H9 (cell line): ENCODE measurements around the gene DNAJC11. TPM values are rescaled to one million over a fixed set of nuclear protein-coding genes. Genes with fewer than 3 reads are reported as not detected.
"Not testable (repeated sequence)": the region's sequence is repeated elsewhere in the genome, so short reads cannot be mapped to it uniquely, and the experiment has no call there.

ENCODE experiments used
- DNase-seq: peaks from one replicate; pipeline ENCODE4 v3.0.0-alpha.2; 2017
- H2AFZ ChIP-seq: one replicate; pipeline ENCODE4 v1.6.1; 2013; ENCODE audit warnings: mild to moderate bottlenecking, low read length, control low read depth, moderate library complexity
- H2AK5ac ChIP-seq: 2 replicates; pipeline ENCODE4 v1.6.1; 2013; ENCODE audit warnings: low read length, control low read depth, mixed read lengths; ENCODE audit not compliant: insufficient read length
- H2BK120ac ChIP-seq: one replicate; pipeline ENCODE4 v1.6.1; 2013; ENCODE audit warnings: low read depth, mild to moderate bottlenecking, low read length, control low read depth, inconsistent platforms; ENCODE audit not compliant: poor library complexity, severe bottlenecking
- H2BK12ac ChIP-seq: 2 replicates; pipeline ENCODE4 v1.6.1; 2013; ENCODE audit warnings: low read length, control low read depth, mixed read lengths, low read depth; ENCODE audit not compliant: insufficient read length
- H2BK15ac ChIP-seq: 2 replicates; pipeline ENCODE4 v1.6.1; 2013; ENCODE audit warnings: low read depth, low read length, control low read depth
- H2BK20ac ChIP-seq: one replicate; pipeline ENCODE4 v1.6.1; 2013; ENCODE audit warnings: low read depth, mild to moderate bottlenecking, low read length, control low read depth, inconsistent platforms; ENCODE audit not compliant: poor library complexity, severe bottlenecking
- H2BK5ac ChIP-seq: 2 replicates; pipeline ENCODE4 v1.6.1; 2013; ENCODE audit warnings: low read length, control low read depth, mixed read lengths; ENCODE audit not compliant: insufficient read length
- H3K14ac ChIP-seq: 2 replicates; pipeline ENCODE4 v1.6.1; 2013; ENCODE audit warnings: low read length, control low read depth; ENCODE audit not compliant: insufficient read depth
- H3K18ac ChIP-seq: 2 replicates; pipeline ENCODE4 v1.6.1; 2013; ENCODE audit warnings: low read depth, mild to moderate bottlenecking, mixed read lengths, low read length, control low read depth; ENCODE audit not compliant: insufficient read length
- H3K23ac ChIP-seq: 2 replicates; pipeline ENCODE4 v1.6.1; 2013; ENCODE audit warnings: low read length, control low read depth, mixed read lengths, low read depth; ENCODE audit not compliant: insufficient read length
- H3K23me2 ChIP-seq: 2 replicates; pipeline ENCODE4 v1.6.1; 2013; ENCODE audit warnings: low read depth, mild to moderate bottlenecking, mixed read lengths, low read length, control low read depth; ENCODE audit not compliant: insufficient read length, poor library complexity, severe bottlenecking
- H3K27ac ChIP-seq: 2 replicates; pipeline ENCODE4 v1.5.1; 2013; ENCODE audit warnings: low read length, control low read depth, mixed read lengths, low read depth; ENCODE audit not compliant: insufficient read length
- H3K27me3 ChIP-seq: 2 replicates; pipeline ENCODE4 v1.6.1; 2013; ENCODE audit warnings: low read length, control low read depth, inconsistent platforms; ENCODE audit not compliant: insufficient read depth
- H3K4ac ChIP-seq: 2 replicates; pipeline ENCODE4 v1.6.1; 2013; ENCODE audit warnings: low read depth, mild to moderate bottlenecking, control low read depth, inconsistent platforms, low read length, moderate library complexity
- H3K4me1 ChIP-seq: 2 replicates; pipeline ENCODE4 v1.6.1; 2013; ENCODE audit warnings: low read length, control low read depth, inconsistent platforms; ENCODE audit not compliant: insufficient read depth
- H3K4me2 ChIP-seq: 2 replicates; pipeline ENCODE4 v1.6.1; 2013; ENCODE audit warnings: low read length, control low read depth, mixed read lengths; ENCODE audit not compliant: insufficient read length, insufficient read depth
- H3K56ac ChIP-seq: 2 replicates; pipeline ENCODE4 v1.6.1; 2013; ENCODE audit warnings: low read depth, mild to moderate bottlenecking, mixed read lengths, low read length, control low read depth; ENCODE audit not compliant: insufficient read length
- H3K79me1 ChIP-seq: 2 replicates; pipeline ENCODE4 v1.6.1; 2013; ENCODE audit warnings: low read depth, mild to moderate bottlenecking, moderate library complexity, low read length, control low read depth, inconsistent platforms; ENCODE audit not compliant: insufficient read depth, poor library complexity, severe bottlenecking
- H3K79me2 ChIP-seq: 2 replicates; pipeline ENCODE4 v1.6.1; 2013; ENCODE audit warnings: low read length, control low read depth, inconsistent platforms; ENCODE audit not compliant: insufficient read depth
- H3K9ac ChIP-seq: 2 replicates; pipeline ENCODE4 v1.6.1; 2013; ENCODE audit warnings: low read length, control low read depth, mixed read lengths; ENCODE audit not compliant: insufficient read length; ENCODE audit errors: extremely low read depth
- H3K9me3 ChIP-seq: one replicate; pipeline ENCODE4 v1.6.1; 2013; ENCODE audit warnings: low read depth, low read length, inconsistent platforms; ENCODE audit not compliant: control insufficient read depth
- H3T11ph ChIP-seq: one replicate; pipeline ENCODE4 v1.6.1; 2013; ENCODE audit warnings: mild to moderate bottlenecking, low read length, control low read depth, inconsistent platforms
- H4K20me1 ChIP-seq: one replicate; pipeline ENCODE4 v1.6.1; 2013; ENCODE audit not compliant: control insufficient read depth, insufficient read length, insufficient read depth
- H4K5ac ChIP-seq: 2 replicates; pipeline ENCODE4 v1.6.1; 2013; ENCODE audit warnings: low read depth, mild to moderate bottlenecking, mixed read lengths, low read length, control low read depth; ENCODE audit not compliant: insufficient read length
- H4K8ac ChIP-seq: replicated peaks from 2 replicates; pipeline ENCODE4 v1.6.1; 2013; ENCODE audit warnings: low read length, control low read depth, mixed read lengths, low read depth; ENCODE audit not compliant: insufficient read length
- H4K91ac ChIP-seq: 2 replicates; pipeline ENCODE4 v1.6.1; 2013; ENCODE audit warnings: low read depth, mild to moderate bottlenecking, moderate library complexity, mixed read lengths, low read length, control low read depth; ENCODE audit not compliant: insufficient read length
- H3K27ac Mint-ChIP-seq, 3 experiments: 2 replicates in 2 of 3; 3 replicates in 1 of 3; pipeline ENCODE4 v1.8.0; 2020 to 2021; ENCODE audit warnings: mixed read lengths in 3 of 3, mild to moderate bottlenecking in 1 of 3, moderate library complexity in 1 of 3
- H3K27me3 Mint-ChIP-seq: 2 replicates; pipeline ENCODE4 v1.8.0; 2021; ENCODE audit warnings: low read depth, mild to moderate bottlenecking, moderate library complexity, mixed read lengths
- H3K36me3 Mint-ChIP-seq, 3 experiments: 2 replicates in 2 of 3; 3 replicates in 1 of 3; pipeline ENCODE4 v1.8.0; 2020 to 2021; ENCODE audit warnings: low read depth in 3 of 3, mixed read lengths in 3 of 3; ENCODE audit not compliant: insufficient read depth in 1 of 3
- H3K4me1 Mint-ChIP-seq, 2 experiments: 2 replicates each; pipeline ENCODE4 v1.8.0; 2020; ENCODE audit warnings: mixed read lengths in 2 of 2
- H3K4me3 Mint-ChIP-seq, 2 experiments: 2 replicates in 1 of 2; 3 replicates in 1 of 2; pipeline ENCODE4 v1.8.0; 2020 to 2021; ENCODE audit warnings: mild to moderate bottlenecking in 2 of 2, mixed read lengths in 2 of 2, moderate library complexity in 1 of 2
- H3K9me3 Mint-ChIP-seq, 2 experiments: 2 replicates in 1 of 2; 3 replicates in 1 of 2; pipeline ENCODE4 v1.8.0; 2020; ENCODE audit warnings: mild to moderate bottlenecking in 2 of 2, mixed read lengths in 2 of 2, moderate library complexity in 1 of 2
- CTCF ChIP-seq: fragments of 200-600 bp; sonication (generic); conservative IDR thresholded peaks from 3 replicates; pipeline ENCODE4 v1.8.0; 2021; ENCODE audit warnings: antibody characterized with exemption, mild to moderate bottlenecking
- WGBS: extraction: QIAGEN DNeasy Blood & Tissue Kit; methylation state at CpG from one replicate; pipeline ENCODE4 v1.1.7; 2013; ENCODE audit warnings: missing lambda C conversion rate, low lambda C conversion rate, mixed read lengths; ENCODE audit not compliant: insufficient read length; ENCODE audit errors: extremely low coverage; 5-methylcytosine and 5-hydroxymethylcytosine counted together
- total RNA-seq: library from RNA; stranded (reverse); gene quantifications from 2 replicates; pipeline ENCODE4 v1.2.1, GENCODE V29; 2021

The DNAJC11 gene
- total RNA-seq, 1 experiment from 2014 or later = 88.5 TPM

- Histone ChIP-seq H4K91ac (no peak overlapping the region), H4K20me1 (no peaks in the 10 kb centered on the region), H3K9ac (no peak overlapping the region), H3K4me2 (no peak overlapping the region), H4K5ac (no peak overlapping the region), H3K56ac (no peak overlapping the region), H3K27ac (no peak overlapping the region), H2AK5ac (no peak overlapping the region), H3K23me2 (no peaks in the 10 kb centered on the region), H3K23ac (no peak overlapping the region), H3K4me1 (no peaks in the 10 kb centered on the region), H3K4ac (no peak overlapping the region), H3K18ac (no peak overlapping the region), H3K9me3 (no peaks in the 10 kb centered on the region), H2BK12ac (no peak overlapping the region), H4K8ac (no peak overlapping the region), H3K27me3 (no peaks in the 10 kb centered on the region), H3K79me1 (peaks cover 4% of the 10 kb centered on the region), H3K79me2 (no peaks in the 10 kb centered on the region; the same call in 1 of the 2 replicates), H2BK15ac (no peak overlapping the region), H2BK120ac (no peak overlapping the region), H3T11ph (no peak overlapping the region), H2BK5ac (no peak overlapping the region), H2AFZ (no peak overlapping the region), H3K14ac (no peak overlapping the region), H2BK20ac (no peak overlapping the region)
- H3K36me3 Mint-ChIP-seq = peaks cover 55 to 74% (median 72%) of the 10 kb centered on the region in 3 experiments
- no peaks in the 10 kb centered on the region for H3K27me3 Mint-ChIP-seq
- no peak overlapping the region for H3K27ac Mint-ChIP-seq
- no peaks in the 10 kb centered on the region for H3K9me3 Mint-ChIP-seq
- no peak overlapping the region for H3K4me3 Mint-ChIP-seq
- no peak for DNase-seq
- no peak for TF ChIP-seq CTCF
- no CpG with 5 or more reads among the region's 5 CpGs for WGBS
- no peaks in the 10 kb centered on the region for H3K4me1 Mint-ChIP-seq
These were observed 34.9 kb downstream of the DNAJC11 start for GRCh38 chr1:6666696-6667095.

GRCh38 chr1:6662468-6662867 lies 39.1 kb downstream of the DNAJC11 start:
- not testable (repeated sequence) for H3K4ac ChIP-seq, H3K56ac ChIP-seq, H4K8ac ChIP-seq, H3K27me3 Mint-ChIP-seq, H3K27me3 ChIP-seq, DNase-seq, H3K4me1 Mint-ChIP-seq, H2BK20ac ChIP-seq, H3K4me1 ChIP-seq, H2BK5ac ChIP-seq, H3K9me3 Mint-ChIP-seq, H3K27ac ChIP-seq, H3K27ac Mint-ChIP-seq, H3K79me2 ChIP-seq, H3K4me2 ChIP-seq, H3K23ac ChIP-seq, H2BK15ac ChIP-seq, H3T11ph ChIP-seq, H4K20me1 ChIP-seq, H3K14ac ChIP-seq, H2AFZ ChIP-seq, H3K18ac ChIP-seq, H3K9me3 ChIP-seq, H3K9ac ChIP-seq, H3K79me1 ChIP-seq, H2BK12ac ChIP-seq, H3K23me2 ChIP-seq, H2AK5ac ChIP-seq, H2BK120ac ChIP-seq, H4K5ac ChIP-seq, H3K4me3 Mint-ChIP-seq, H4K91ac ChIP-seq
- H3K36me3 Mint-ChIP-seq = peaks cover 38 to 51% (median 50%) of the 10 kb centered on the region in 3 experiments; a peak in 6 of 7 replicates
- no CpG with 5 or more reads among the region's 7 CpGs for WGBS
